Left forelimb (tissue), 1 donor: ENCODE measurements around the gene ITFG1.
"Not testable (repeated sequence)": the region's sequence is repeated elsewhere in the genome, so short reads cannot be mapped to it uniquely, and the experiment has no call there.

Source experiments
- DNase-seq: peaks from one replicate; pipeline ENCODE4 v3.0.0-alpha.2; 2018; ENCODE audit warnings: low spot score

The ITFG1 gene

DNA sequence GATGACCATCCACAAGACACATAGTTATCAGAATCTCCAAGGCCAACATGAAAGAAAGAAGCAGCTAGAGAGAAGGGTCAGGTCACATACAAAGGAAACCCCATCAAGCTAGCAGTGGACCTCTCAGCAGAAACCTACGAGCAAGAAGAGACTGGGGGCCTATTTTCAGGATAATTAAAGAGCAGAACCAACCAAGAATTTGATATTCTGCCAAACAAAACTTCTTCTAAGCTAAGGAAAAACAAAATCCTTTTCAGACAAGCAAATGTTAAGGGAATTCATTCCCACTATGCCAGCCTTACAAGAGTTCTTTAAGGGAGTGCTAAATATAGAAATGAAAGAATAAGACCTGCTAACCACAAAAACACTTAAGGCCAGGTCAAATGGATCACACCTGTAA lies 47.8 kb downstream of the ITFG1 start:
- no peak for DNase-seq

DNA sequence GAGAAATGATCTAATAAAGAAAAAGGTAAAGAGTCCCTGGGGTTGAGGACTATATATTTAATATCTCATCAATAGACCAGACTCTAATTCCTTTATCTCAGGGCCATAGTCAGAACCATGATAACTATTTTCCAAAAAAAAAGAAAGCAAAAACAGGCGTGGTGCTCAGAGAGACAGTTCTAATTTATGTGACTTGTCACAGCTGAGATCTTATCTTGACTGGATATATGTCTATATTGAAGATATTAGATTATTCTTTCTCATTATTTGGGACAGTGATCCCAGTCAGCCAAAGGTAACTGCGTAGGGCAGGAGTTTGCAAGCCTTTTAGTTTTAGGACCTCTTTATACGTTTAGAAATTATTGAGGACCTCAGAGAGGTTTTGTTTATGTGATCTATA lies 52.4 kb downstream of the ITFG1 start:
- DNase-seq: no peak

DNA sequence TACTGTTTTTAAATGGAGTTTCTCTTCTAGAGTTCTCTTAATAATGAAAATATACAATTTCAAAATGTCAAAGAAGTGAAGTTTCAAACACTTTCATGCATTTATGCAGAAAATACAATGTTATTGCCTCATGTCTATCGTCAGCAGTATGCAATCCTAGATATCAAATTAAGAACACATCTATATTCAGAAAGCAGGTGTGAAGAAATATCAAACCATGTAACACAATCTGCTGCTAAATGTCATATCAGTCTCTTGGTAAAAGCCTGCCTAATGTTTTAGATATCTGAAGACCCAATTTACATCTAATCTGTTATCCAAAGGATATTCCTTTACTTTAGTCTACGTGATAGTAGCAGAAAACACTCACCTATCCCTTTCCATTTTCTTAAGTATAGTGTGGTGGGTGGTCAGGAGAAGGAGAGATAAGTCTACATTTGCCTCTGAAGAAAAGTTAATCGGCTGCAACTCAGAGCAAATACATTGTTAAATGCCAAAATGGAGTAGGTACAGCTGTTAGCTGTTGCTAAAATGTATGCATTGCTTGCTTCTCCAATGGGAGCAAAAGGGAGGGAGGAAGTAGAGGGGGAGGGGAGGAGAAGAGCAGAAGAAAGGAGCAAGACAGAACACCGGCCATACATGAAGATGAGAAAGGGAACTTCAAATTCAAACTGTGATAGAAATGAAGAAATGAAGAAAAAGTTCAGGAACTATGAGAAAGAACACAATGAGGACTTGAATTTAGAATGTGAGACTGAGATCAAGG lies 64.9 kb downstream of the ITFG1 start:
- no peak for DNase-seq

DNA sequence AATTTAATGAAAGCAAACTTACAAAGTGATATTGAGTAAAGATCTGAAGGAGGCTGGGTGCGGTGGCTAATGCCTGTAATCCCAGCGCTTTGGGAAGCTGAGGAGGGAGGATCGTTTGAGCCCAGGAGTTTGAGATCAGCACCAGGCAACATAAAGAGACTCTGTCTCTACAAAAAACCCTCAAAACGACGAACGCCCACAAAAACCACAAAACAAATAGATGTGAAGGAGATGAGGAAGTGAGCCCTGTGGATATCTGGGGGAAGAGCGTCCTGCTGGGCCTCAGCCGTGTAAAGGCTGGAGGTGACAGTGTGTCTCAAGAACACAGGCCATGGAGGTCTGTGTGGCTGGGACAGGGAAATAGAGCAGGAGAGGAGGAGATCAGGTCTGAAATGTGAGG lies 68.8 kb downstream of the ITFG1 start:
- DNase-seq: no peak

DNA sequence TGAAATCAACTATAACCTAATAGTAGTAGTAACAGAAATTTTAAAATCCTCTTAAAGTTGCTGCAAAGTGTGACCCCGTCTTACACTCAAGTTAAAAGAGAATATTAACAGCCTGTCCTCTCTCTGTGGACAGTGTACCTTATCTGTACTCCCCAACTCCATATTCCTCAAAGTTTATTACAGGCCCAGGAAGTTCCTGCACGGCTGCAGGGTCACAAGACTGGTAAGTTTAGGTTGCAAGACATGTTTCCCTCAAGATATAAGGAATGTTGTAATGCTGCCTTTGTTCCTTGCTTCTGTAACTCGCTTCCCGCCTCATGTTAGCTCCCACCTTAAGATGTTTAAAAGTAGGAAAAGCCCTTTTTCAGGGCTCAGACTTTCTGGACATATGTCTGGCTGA lies 72.2 kb downstream of the ITFG1 start:
- DNase-seq: no peak

DNA sequence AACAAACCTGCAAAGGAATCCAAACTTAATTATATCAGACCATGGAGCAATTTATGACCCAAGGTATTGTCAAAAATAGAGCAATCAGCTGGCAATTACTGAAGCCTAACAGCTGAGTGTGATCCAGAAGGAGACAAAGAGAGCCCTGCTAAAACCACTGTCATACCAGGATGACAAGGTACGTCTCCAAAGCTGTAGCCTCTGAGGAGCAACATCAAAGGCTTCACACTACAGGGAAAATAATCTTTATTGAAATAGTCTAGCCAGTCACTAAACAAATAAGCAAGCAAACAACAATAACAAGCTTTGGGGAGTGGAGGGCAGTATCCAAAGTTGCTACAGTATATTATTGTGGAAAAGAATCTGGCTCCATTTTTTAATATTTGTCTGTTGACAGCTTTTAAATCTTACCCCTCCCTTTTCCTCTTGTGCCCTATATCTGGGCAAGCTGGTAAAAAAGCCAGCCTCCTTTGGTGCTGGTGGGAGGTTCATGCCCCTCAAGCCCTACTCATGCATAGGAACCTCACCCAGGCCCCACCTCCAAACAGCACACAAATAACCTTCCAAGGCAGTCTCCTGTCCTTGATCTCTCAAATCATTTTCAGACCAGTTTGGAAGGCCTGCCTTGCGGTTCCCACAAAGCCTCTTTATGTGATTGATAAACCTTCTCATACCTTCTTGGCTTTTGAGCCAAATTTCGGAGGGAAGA lies 73.7 kb downstream of the ITFG1 start:
- no peak for DNase-seq

DNA sequence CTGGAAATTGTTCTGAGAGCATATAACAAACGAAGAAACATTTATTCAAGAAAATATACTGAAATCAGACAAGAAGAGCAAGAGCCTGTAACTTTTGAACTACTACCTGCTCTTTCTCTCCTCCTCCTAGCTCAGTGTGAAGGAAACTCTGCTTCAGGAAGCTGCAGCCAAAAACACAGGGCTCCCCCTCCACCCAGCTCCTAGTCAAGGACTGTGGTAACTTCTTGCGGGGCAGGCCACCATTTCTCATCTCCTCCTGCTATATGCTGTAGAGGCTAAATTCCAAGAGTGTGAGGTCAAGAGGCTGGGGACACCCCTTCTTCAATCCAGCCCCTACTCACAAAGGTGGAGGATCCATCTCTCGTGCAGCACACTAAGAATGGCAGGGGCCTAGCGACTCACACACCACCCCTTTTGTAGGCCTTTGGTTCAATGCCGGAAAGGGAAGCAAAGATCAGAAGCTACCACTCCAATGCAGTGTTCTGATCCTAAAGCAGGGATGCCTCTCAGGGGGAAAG lies 74.6 kb downstream of the ITFG1 start:
- no peak for DNase-seq

DNA sequence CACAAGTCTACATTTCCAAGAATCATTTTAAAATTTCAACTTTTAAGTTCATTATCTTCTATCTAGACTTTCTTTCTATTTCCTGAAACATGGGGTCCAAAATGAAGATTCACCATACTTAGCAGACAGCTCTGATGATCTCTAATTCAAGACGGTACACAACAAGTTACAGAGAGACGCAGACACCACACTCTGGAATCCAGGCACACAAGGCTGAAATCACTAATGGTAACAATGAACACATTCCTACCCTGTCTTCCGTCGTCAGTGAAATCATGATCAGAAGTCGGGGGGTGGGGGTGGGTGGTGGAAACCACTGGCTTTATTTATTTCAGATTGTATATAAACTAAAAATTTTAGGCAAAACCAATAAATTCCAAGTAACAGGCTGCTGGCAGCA lies 78.5 kb downstream of the ITFG1 start:
- DNase-seq: no peak

DNA sequence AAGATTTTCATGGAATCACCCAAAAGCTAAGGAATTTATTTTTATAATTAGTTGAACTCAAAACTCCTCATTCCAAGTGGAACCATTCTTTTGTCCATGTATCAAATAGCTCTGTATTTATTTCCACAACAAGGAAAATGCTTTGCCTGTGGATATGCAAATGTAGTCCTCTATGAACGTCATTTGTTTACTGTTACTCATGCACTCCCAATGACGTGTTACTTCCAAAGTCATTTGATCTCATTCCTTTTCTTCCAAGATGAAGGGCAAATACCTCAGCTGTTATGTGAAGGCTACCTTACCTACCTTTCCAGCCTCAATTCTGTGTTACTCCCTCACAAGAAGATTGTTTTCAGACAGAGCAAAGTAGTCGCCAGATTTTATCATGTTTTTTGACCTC lies 83.7 kb downstream of the ITFG1 start:
- no peak for DNase-seq

DNA sequence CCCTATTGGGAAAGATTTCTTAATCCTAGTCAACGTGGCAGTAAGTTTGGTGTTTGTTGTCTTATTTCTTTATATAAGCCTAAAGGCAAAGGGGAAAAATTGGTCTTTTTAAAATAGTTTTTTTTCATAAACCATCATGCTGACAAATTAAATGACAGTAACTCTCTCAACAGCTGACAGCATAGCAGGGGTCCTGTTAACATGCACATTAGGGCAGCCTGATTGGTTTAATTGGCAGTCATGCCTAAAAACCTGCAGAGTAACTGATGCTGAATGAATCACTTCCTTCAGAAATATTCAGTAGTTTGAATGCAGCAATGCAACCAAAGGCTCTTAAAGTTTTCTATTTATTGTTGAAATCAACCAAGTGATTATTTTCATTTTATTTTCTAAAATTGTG lies 85.4 kb downstream of the ITFG1 start:
- no peak for DNase-seq

DNA sequence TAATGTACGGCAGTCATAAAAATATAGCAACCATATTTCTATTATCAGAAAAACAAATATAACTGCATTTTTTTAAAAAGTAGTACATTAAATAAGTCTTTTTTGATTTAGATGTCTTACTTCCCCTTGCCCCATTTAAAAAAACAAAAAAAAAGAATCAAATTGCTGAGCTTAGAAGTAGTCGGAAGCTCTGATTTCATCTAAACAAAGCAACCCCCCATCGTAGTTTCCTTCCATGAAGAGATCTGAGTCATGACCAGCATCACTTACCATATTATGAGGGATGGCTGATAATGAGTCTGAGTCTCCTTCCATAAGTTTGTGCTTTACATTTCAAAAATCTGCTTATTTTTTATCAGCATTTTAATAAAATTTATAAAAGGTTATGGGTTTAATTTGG lies 86.2 kb downstream of the ITFG1 start:
- DNase-seq: no peak

DNA sequence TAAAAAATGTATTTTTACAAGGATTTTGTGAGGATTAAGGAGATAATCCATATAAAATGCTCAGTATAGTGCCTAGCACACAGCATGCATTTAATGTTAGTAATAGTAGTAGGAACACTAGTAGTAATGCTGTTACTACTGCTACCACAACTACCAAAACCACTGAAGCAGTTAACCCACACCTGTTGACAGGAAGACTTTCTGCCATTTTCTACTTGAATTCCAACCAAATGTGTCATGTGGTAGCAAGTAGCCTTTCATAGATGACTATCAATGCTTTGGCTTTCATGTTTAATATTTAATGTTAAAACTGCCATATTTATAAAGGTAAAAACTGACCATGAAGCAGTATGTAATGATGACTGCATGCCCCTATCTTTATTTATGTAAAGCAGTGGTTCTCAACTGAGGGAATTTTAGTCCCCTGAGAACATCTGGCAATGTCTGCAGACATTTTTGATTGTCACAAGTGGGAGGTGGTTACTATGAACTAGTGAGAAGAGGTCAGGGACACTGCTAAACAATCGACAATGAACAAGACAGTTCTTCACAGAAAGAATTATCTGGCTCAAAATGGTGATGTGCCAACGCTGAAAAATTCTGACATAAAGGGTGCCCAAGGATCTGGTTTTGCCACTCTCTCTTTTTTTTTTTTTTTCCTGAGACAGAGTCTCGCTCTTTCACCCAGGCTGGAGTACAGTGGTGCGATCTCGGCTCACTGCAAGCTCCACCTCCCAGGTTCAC lies 89.4 kb downstream of the ITFG1 start:
- no peak for DNase-seq

DNA sequence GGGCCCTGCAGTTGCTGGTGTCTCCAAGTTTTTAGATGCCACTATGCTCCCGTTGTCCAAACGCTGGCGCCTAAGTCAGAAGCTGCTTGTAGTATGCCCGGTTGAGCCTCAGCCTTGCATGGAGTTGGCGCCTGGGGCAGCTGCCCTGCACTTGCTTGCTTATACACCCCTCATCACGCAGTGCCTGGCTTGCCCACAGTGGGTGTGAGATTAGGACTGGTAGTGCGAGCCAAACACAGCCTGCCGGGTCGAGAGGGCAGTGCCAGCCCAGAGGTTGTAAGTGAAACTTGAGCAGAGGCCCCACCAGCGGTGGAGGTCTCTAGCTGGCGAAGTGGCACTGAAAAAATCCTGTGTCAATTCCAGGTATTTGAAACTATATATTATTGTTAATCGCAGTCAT lies 90.3 kb downstream of the ITFG1 start:
- DNase-seq: no peak

DNA sequence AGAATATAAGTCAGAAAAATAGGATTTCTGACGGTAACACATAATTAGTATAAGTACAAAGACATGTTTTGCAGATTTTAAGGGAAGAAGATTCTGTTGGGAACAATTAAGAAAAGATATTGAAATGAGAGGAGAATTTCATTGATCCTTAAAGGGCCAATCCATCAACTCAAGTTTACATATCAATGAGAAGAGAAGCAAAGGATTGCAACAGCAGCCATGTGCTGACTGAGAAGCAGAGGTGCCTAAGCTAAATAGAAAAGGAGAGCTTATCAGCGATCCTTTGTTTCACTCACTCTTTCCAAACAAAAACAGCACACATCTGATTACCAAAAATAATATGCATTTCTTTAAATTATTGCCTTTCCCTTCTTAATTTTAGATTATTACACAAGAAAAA lies 94.6 kb downstream of the ITFG1 start:
- DNase-seq: no peak

DNA sequence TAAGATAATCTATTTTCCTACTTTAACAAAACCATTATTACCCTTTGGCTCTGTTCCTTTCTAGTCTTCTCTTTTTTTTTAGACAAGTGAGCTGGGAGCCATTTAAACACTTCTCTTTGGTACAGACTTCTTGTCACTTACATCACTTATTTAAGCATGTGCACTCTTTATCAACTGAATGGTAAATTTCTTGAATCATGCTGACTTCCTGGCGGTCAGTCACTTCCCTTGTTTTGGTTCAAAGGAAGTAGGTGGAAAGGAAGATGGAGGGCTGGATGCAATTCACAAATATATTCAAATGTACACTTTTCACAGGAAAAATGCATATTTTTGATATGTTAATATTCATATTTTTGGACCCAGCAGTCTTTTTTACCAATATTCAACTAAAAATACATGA lies 97.1 kb downstream of the ITFG1 start:
- no peak for DNase-seq

DNA sequence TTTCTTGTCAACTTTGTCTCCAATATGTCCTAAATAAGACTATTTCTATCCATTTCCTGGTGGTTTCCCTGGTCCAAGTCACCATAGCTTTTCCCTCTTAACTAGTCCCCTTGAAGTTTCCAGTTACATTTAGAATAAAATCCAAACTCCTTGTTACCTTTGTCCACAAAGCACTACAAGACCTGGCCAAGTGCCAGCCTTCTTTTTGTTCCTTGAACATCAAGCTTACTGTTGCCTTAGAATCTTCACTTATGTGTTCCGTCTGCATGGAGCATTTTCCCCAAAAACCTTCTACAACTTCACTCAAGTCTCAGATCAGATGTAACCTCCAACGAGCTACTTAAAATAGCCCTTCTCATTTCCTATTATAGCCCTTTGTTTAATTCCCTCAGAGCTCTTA lies 101.4 kb downstream of the ITFG1 start:
- no peak for DNase-seq

DNA sequence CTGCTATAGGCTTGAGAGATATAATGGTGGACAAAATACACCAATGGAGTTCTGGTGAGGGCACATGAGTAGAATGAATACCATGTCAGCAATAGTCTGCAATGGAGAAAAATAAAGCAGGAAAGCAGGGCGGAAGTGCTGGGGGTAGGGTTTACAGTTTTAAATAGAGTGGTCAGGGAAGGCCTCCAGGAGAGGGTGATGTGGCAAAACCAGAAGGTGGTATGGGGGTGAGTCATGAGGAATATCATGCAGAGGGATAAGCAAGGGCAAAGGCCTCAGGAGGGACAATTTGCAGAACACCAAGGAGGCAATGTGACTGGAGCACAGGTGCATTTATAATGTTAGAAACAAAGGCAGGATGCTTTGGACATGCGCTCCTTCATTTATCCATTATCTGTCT lies 102.0 kb downstream of the ITFG1 start:
- no peak for DNase-seq

DNA sequence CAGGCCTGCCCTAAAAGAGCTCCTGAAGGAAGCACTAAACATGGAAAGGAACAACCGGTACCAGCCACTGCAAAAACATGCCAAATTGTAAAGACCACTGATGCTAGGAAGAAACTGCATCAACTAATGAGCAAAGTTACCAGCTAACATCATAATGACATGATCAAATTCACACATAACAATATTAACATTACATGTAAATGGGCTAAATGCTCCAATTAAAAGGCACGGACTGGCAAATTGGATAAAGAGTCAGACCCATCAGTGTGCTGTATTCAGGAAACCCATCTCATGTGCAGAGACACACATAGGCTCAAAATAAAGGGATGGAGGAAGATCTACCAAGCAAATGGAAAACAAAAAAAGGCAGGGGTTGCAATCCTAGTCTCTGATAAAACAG lies 111.8 kb downstream of the ITFG1 start:
- DNase-seq: not testable (repeated sequence)

DNA sequence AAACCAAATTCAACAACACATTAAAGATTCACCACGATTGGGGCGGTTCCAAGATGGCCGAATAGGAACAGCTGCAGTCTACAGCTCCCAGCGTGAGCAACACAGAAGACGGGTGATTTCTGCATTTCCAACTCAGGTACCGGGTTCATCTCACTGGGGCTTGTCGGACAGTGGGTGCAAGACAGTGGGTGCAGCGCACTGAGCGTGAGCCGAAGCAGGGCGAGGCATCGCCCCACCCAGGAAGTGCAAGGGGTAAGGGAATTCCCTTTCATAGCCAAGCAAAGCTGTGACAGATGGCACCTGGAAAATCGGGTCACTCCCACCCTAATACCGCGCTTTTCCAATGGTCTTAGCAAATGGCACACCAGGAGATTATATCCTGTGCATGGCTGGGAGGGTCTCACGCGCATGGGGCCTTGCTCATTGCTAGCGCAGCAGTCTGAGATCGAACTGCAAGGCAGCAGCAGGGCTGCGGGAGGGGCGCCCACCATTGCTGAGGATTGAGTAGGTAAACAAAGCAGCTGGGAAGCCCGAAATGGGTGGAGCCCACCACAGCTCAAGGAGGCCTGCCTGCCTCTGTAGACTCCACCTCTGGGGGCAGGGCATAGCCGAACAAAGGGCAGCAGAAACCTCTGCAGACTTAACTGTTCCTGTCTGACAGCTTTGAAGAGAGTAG lies 113.7 kb downstream of the ITFG1 start:
- DNase-seq: not testable (repeated sequence)

DNA sequence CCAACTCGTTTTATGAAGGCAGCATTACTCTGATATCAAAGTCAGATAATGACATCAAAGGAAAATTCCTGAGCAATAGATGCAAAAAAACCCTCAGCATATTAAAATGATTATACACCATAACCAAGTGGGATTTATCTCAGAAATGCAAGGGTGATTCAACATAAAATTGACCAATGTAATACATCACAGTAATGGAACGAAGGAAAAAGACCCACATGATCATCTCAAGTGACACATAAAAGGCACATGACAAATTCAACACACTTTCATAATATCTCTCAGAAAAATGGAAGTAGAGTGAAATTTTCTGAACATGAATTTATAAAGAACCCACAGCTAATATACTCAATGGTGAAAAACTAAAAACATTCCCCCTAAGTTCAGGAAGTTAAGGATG lies 118.8 kb downstream of the ITFG1 start:
- DNase-seq: no peak

DNA sequence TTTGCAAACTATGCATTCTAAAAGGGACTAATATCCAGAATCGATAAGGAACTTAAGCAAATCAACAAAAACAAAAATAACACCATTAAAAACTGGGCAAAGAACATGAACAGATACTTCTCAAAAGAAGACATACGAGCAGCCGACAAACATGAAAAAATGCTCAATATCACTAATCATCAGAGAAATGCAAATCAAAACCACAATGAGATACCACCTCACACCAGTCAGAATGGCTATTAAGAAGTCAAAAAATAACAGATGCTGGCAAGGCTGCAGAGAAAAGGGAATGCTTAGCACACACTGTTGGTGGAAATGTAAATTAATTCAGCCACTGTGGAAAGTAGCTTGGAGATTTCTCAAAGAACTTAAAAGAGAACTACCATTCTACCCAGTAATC lies 130.3 kb downstream of the ITFG1 start:
- DNase-seq: not testable (repeated sequence)

DNA sequence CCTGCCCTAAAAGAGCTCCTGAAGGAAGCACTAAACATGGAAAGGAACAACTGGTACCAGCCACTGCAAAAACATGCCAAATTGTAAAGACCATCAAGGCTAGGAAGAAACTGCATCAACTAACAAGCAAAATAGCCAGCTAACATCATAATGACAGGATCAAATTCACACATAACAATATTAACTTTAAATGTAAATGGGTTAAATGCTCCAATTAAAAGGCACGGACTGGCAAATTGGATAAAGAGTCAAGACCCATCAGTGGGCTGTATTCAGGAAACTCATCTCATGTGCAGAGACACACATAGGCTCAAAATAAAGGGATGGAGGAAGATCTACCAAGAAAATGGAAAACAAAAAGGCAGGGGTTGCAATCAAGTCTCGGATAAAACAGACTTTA lies 136.6 kb downstream of the ITFG1 start:
- not testable (repeated sequence) for DNase-seq
